Measurements from ENCODE around the gene SLAIN2.
"Not testable (repeated sequence)": the region's sequence is repeated elsewhere in the genome, so short reads cannot be mapped to it uniquely, and the experiment has no call there.

The SLAIN2 gene

DNA sequence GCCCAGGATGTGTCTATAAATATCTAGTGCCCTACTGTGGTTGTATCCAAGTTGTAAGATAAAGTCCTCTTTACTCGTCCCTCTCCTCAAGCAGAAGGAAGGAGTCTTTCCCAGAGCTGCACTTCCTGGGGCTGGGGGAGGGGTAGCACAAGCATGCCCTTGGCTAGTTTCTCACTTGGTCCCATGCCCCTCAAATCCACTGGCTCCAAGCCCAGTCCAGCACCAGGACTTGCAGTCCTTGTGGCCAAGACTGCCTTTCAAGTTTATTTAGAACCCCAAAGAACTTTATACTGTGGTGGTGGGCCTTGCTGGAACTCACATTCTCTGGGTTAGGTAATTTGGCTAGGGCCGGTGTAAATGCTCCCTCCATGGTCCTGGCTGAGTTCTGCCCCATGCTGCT, 98.7 kb downstream of the SLAIN2 start:
- DNase-seq (ENCODE audit: low read depth, low spot score): no peak

DNA sequence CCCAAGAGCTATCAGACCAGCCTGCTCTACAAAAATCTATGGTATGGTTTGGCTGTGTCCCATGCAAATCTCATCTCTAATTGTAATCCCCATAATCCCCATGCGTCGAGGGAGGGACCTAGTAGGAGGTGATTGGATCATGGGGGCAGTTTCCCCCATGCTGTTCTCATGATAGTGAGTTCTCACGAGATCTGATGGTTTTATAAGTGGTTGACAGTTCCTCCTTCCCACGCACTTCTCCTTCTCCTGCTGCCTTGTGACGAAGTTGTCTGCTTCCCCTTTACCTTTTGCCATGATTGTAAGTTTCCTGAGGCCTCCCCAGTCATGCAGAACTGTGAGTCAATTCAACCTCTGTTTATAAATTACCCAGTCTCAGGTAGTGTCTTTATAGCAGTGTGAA, 99.6 kb downstream of the SLAIN2 start:
- not testable (repeated sequence) for DNase-seq (ENCODE audit: low read depth, low spot score)

DNA sequence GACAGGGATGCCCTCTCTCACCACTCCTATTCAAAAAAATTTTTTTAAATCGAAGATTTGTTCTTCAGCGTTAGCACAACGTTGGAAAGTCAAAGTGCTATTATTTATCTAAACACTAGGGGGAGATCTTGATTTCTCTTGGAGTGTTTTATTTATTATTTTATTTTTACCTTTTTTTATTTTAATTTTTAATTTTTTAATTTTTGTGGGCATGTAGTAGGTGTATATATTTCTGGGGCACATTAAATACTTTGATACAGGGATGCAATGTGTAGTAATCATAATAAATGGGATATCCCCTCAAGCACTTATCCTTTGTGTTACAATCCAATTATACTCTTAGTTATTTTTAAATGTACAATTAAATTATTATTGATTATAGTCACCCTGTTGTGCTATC, 104.4 kb downstream of the SLAIN2 start:
- no peak for DNase-seq (ENCODE audit: low read depth, low spot score)

DNA sequence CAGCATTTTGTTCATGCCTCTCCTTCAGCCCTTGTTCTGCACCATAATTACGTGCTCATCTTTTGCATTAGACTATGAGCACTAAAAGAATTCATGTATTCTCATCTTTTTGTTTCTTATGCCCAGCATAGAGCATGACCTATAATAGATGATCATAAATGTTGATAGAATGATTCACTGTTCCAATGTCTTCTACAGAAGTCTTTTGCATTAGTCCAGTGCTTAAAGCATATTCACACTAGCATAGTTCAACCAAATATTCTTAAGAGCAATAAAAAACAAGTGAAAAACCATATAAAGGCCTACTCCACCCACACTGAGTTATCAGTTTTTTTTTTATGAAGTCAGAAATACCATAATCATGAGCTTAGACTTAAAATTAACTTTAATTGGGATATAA, 105.3 kb downstream of the SLAIN2 start:
- DNase-seq (ENCODE audit: low read depth, low spot score): no peak

DNA sequence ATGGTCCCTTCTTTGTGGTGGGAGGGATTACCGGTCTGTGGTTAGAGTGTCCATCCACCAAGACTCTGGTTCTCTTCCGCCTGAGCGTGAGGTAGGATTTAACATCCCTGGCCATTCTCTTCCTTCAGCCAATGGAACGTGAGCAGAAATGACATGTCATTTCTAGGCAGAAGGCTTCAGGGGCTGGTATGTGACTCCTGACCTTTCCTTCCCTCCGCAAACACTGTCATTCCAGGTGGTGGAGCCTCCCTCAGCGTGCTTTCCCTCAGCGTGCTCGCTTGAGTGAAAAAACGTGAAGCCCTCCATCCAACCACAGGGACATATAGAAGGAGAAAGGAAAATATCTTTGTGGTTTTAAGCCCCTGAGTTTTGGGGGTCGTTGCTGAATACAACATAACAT, 107.8 kb downstream of the SLAIN2 start:
- DNase-seq (ENCODE audit: low read depth, low spot score): no peak

DNA sequence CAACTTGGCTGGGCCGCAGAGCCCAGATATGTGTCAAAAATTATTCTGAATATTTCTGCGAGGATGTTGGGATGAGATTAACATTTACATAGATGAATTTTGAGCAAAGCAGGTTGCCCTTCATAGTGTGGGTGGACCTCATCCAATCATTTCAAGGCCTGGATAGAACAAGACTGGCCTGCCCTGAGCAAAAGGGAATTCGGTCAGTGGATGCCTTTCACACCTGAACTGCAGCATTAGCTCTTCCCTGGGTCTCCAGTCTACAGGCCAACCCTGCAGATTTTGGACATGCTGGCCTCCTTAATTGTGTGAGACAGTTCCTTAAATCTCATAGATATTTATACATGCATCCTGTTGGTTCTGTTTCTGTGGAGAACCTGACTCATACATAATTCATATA, 109.4 kb downstream of the SLAIN2 start:
- DNase-seq (ENCODE audit: low read depth, low spot score): no peak

DNA sequence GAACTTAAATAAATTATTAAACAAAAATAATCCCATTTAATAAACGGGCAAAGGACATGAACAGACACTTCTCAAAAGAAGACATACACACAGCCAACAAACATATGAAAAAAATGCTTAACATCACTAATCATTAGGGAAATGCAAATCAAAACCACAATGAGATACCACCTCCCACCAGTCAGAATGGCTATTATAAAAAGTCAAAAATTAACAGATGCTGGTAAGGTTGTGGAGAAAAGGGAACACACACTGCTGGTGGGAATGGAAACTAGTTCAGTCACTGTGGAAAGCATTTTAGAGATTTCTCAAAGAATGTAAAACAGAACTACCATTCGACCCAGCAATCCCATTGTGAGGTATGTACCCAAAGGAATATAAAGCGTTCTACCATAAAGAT, 110.3 kb downstream of the SLAIN2 start:
- not testable (repeated sequence) for DNase-seq (ENCODE audit: low read depth, low spot score)

DNA sequence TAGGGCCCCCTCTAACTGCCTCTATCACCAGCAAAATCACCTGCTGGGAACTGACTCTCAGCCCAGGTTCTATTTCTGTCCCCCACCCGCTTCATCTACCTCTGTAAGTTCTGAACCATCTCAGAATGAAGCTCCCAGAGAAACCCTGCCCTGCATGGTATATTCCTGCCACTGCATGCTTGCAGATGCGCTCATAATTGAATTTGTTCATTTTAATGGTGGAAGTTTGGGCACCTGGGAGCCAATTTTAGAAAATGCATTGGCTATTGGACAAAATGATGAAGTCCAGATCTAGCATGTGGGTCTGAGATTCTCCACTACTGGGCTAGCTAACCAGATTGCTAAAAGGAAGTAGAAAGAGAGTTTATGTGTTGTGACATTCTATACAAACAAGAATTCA, 113.3 kb downstream of the SLAIN2 start:
- DNase-seq (ENCODE audit: low read depth, low spot score): no peak

DNA sequence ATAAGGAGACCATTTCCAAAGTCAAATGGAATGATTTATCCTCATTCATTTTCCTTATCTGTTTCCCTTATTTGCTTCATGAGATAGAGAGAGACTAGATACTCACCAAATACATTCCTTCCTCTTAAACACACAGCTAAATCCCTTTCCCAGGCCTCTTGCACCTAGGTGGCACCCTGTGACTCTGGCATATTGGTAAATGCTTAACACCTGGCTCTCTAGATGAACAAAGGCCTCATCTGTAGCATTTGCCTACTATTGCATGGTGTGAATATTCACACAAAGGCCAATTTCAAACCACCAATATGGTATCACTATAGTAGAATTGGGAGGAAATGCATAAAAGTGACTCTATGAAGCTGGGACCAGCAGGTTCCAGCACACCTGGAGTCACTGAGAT, 119.7 kb downstream of the SLAIN2 start:
- DNase-seq (ENCODE audit: low read depth, low spot score): no peak

DNA sequence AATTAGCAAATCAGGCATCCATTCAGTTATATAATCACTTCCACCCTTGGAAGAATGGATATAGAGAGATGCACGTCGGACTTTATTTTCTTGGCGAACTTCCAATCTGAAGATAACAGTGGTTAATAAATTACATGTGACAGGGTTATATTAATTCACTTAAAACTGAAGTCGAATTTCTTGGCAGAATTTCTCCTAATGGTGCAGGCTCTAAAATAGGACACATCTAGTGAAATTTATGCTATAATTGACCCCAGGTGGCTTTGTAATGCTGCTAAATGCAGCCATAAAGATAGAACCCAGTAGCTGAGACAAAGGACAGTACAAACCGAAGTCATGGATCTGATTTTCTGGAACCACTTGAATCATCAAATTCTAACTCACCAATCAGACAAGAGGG, 121.0 kb downstream of the SLAIN2 start:
- DNase-seq (ENCODE audit: low read depth, low spot score): no peak

DNA sequence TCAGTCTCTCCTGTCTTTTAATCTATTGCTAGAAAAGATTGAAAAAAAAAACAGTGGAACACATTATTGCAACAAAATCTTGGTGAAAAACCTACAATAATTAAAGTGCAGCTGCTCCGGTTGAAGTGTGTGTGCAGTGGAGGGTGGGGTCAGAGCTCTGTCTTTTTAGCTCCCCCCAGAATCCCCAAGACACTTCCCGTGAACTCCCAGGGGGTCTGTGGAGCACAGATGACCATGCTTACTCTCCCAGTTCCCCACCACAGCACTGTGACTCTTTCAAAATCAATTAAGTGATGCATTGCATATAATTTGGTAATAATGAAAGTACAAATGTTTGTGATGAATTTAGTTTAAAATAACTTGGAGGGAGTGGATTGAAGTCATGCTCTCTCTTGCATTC, 126.1 kb downstream of the SLAIN2 start:
- no peak for DNase-seq (ENCODE audit: low read depth, low spot score)

DNA sequence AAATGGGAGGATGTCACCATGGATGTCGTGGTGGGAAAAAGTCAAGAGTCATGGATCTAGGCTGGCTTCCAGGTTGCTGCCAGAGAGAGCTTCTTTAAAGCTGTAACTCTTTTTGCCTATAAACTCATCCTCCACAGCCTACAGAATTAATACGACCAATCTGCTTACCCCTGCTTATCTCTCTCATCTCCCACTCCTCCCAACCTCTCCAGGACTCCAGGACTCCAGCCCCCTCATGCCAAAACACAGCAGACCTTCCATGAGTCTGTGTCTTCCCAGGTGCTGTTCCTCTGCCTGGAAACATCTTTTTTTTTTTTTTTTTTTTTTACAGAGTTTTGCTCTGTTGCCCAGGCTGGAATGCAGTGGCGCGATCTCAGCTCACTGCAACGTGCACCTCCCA, 126.6 kb downstream of the SLAIN2 start:
- no peak for DNase-seq (ENCODE audit: low read depth, low spot score)

DNA sequence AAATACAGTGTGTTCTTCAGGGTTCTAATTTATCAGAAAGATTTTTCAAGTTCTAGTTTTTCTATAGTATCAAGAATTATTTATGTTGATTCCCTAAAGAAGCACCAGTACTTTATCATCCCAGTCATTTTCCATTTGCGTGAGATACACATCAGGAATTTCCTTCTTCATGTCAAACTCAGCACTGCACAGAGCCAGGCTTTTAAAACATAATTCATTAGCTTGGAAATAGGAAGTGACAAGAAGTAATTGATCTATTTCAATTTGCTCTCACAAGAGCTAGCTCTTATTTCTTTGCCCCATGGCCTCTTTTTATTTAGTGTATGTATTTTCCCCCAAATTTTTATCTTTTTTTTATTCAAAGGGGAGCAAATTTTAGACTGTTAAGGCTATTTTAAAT, 128.8 kb downstream of the SLAIN2 start:
- no peak for DNase-seq (ENCODE audit: low read depth, low spot score)

DNA sequence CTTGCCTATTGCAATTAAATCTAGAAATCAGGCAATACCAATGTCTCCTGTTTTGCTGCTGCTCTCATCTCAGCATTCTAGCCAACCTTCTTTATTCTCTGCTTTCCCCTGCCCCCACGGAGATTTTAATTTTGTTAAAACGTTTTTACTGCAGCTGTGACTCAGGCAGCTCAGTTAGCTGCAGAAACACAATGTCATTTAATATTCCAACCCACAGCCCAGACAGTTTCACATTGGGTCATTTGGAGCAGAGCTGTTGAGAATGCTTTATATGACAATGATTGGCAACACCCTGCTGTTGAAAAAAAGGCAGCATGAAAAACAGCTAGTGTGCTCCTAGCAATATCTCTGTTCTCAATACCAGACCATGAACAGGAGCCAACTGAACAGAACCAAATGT, 129.2 kb downstream of the SLAIN2 start:
- no peak for DNase-seq (ENCODE audit: low read depth, low spot score)

DNA sequence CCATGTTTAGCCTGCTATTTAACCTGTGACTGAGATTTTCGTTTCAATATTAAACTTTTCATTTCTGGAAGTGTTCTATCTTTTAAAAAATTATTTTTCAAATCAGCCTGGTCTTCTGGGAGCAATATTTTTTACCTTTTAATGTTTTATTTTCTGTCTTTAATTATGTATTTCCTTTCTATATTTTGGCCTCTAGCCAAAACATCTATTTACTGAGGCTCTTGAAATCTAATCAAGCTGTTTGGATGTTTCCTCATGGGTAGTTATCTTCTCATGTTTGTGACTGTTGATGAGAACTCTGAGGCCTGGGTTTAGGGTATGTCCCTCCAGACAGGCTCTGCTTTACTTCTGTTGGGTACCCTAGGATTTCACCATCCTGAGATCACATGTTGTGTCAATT, 131.5 kb downstream of the SLAIN2 start:
- DNase-seq (ENCODE audit: low read depth, low spot score): no peak

DNA sequence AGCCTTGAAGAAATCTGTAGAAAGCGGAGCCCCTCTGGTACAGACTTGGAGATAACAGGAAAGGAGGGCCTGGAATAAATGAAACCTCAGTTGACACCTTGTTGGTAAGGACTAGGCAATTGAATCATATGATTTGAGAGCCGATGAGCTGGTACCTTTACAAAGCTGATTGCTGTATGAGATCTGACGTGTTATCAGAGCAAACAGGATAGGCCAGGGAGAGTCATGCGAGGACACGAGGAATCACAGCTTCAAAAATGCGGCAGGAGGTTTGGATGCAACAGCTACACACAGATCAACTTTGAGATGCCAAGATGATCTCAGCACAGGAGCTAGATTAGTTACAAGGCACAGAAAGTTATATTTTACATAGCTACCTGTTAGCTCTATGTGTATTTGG, 134.4 kb downstream of the SLAIN2 start:
- DNase-seq (ENCODE audit: low read depth, low spot score): no peak
